ENCODE measurements around the gene TBC1D5. TPM values are rescaled to one million over a fixed set of nuclear protein-coding genes. Genes with fewer than 3 reads are reported as not detected.
A peak's percentile ranks its signal among the peaks of the same experiment; 100 is the strongest.

Gene TBC1D5
- total and polyA plus RNA-seq, 2 experiments from 2014 or later = 31.0 to 69.9 TPM

- Histone ChIP-seq H3K79me2 (ENCODE audit: insufficient read depth) (no peaks in the 10 kb centered on the region), H3K27me3 (replicated peaks; ENCODE audit: insufficient read depth) (no peaks in the 10 kb centered on the region), H3K9me3 (ENCODE audit: low read depth) (no peaks in the 10 kb centered on the region), H3F3A (ENCODE audit: insufficient read depth) (no peaks in the 10 kb centered on the region), H3K36me3 (ENCODE audit: low read depth) (no peaks in the 10 kb centered on the region), H3K9me2 (ENCODE audit: insufficient read depth) (no peaks in the 10 kb centered on the region), H2AFZ (no peak overlapping the region), H3K9ac (no peak overlapping the region), H3K4me2 (ENCODE audit: unreplicated experiment) (no peak overlapping the region), H4K20me1 (ENCODE audit: insufficient read depth) (no peaks in the 10 kb centered on the region), H3K27ac (no peak overlapping the region), H3K4me3 (no peak overlapping the region), H3K4me1 (ENCODE audit: insufficient read depth) (no peaks in the 10 kb centered on the region)
- TF ChIP-seq EZH2phosphoT487 (IDR thresholded peaks at IDR 0.05; ENCODE audit: insufficient read depth, low read depth) (no peak), EZH2 (IDR thresholded peaks at IDR 0.05; ENCODE audit: insufficient read depth, poor library complexity, severe bottlenecking) (no peak)
- in situ Hi-C loops (cut with MboI) = no loop called here
- 35% methylated on average over 3 of the region's 3 CpGs for WGBS, 2 experiments (ENCODE audit: low coverage in 1 of 2, low lambda C conversion rate in 2 of 2, missing lambda C conversion rate in 2 of 2)
- DNase-seq = peak; percentile 36
Measured at GRCh38 chr3:17469520-17469919, 272.9 kb downstream of the TBC1D5 start.

- H2AFZ ChIP-seq = no peak overlapping the region
- no peaks in the 10 kb centered on the region for H3K9me3 ChIP-seq (ENCODE audit: low read depth)
- no peaks in the 10 kb centered on the region for H3F3A ChIP-seq (ENCODE audit: insufficient read depth)
- no peaks in the 10 kb centered on the region for H3K4me1 ChIP-seq (ENCODE audit: insufficient read depth)
- in situ Hi-C loops (cut with MboI) = no loop called here
- no peaks in the 10 kb centered on the region for H3K36me3 ChIP-seq (ENCODE audit: low read depth)
- WGBS, 2 experiments (ENCODE audit: low coverage in 1 of 2, low lambda C conversion rate in 2 of 2, missing lambda C conversion rate in 2 of 2) = 84 to 92% methylated on average over 4 of the region's 4 CpGs
- H4K20me1 ChIP-seq (ENCODE audit: insufficient read depth) = no peaks in the 10 kb centered on the region
- DNase-seq = peak; percentile 14
- no peak overlapping the region for H3K4me3 ChIP-seq
- H3K27ac ChIP-seq = no peak overlapping the region
- TF ChIP-seq EZH2phosphoT487 (IDR thresholded peaks at IDR 0.05; ENCODE audit: insufficient read depth, low read depth) (no peak), EZH2 (IDR thresholded peaks at IDR 0.05; ENCODE audit: insufficient read depth, poor library complexity, severe bottlenecking) (no peak)
- no peaks in the 10 kb centered on the region for H3K79me2 ChIP-seq (ENCODE audit: insufficient read depth)
- H3K4me2 ChIP-seq (ENCODE audit: unreplicated experiment) = no peak overlapping the region
- no peaks in the 10 kb centered on the region for H3K27me3 ChIP-seq (replicated peaks; ENCODE audit: insufficient read depth)
- no peak overlapping the region for H3K9ac ChIP-seq
- H3K9me2 ChIP-seq (ENCODE audit: insufficient read depth) = no peaks in the 10 kb centered on the region
Measured at GRCh38 chr3:17466028-17466427, 276.4 kb downstream of the TBC1D5 start.

DNA sequence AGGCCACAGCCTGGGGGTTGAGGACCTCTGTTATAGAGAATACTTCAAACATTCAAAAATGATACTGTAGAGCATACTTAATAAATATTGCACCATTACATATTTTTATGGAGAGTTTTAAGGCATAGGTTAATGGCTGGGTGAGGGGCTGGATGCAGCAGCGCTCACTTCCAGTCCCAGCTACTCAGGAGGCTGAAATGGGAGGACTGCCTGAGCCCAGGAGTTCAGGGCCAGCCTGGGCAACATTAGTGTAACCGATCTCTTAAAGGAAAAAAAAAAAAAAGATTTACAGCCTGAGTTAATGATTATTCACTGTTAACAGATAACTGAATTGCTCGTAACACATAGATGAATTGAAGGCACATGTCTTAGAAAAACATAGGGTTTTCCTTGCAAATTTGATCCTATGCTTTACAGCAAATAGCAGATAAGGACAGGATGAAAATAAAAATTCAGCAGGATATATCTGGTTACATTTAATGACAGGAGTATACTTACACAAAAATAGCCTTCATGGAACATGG lies 282.9 kb downstream of the TBC1D5 start:
- Histone ChIP-seq H3K9ac (no peak overlapping the region), H3K9me3 (ENCODE audit: low read depth) (no peaks in the 10 kb centered on the region), H3K36me3 (ENCODE audit: low read depth) (no peaks in the 10 kb centered on the region), H3F3A (ENCODE audit: insufficient read depth) (no peaks in the 10 kb centered on the region), H2AFZ (no peak overlapping the region), H3K4me2 (ENCODE audit: unreplicated experiment) (no peak overlapping the region), H4K20me1 (ENCODE audit: insufficient read depth) (no peaks in the 10 kb centered on the region), H3K4me1 (ENCODE audit: insufficient read depth) (no peaks in the 10 kb centered on the region), H3K27ac (no peak overlapping the region), H3K9me2 (ENCODE audit: insufficient read depth) (no peaks in the 10 kb centered on the region), H3K27me3 (replicated peaks; ENCODE audit: insufficient read depth) (no peaks in the 10 kb centered on the region), H3K4me3 (no peak overlapping the region), H3K79me2 (ENCODE audit: insufficient read depth) (no peaks in the 10 kb centered on the region)
- no peak for TF ChIP-seq EZH2phosphoT487 (IDR thresholded peaks at IDR 0.05; ENCODE audit: insufficient read depth, low read depth)
- TF ChIP-seq EZH2 (IDR thresholded peaks at IDR 0.05; ENCODE audit: insufficient read depth, poor library complexity, severe bottlenecking) = no peak
- no peak for DNase-seq
- in situ Hi-C loops (cut with MboI) = no loop called here
- WGBS, 2 experiments (ENCODE audit: low coverage in 1 of 2, low lambda C conversion rate in 2 of 2, missing lambda C conversion rate in 2 of 2) = 62 to 67% methylated on average over 3 of the region's 3 CpGs

DNA sequence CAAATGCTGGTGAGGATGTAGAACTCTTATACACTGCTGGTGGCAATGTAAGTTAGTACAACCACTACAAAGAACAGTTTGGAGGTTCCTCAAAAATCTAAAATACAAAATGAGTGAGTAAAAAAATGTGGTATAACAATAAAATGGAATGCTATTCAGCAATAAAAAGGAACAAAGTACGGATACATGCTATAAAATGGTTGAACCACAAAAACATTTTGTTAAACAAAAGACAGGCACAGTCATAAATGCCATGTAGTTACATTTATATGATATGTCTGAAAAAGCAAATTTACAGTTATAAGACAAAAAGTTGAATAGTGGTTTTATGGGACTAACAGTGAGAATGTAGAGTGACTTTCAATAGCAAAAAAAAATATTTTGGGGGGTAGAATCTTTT lies 285.8 kb downstream of the TBC1D5 start:
- Histone ChIP-seq H3K79me2 (ENCODE audit: insufficient read depth) (no peaks in the 10 kb centered on the region), H2AFZ (no peak overlapping the region), H3K36me3 (ENCODE audit: low read depth) (no peaks in the 10 kb centered on the region), H4K20me1 (ENCODE audit: insufficient read depth) (no peaks in the 10 kb centered on the region), H3K4me3 (no peak overlapping the region), H3K4me2 (ENCODE audit: unreplicated experiment) (no peak overlapping the region), H3F3A (ENCODE audit: insufficient read depth) (no peaks in the 10 kb centered on the region), H3K4me1 (ENCODE audit: insufficient read depth) (no peaks in the 10 kb centered on the region), H3K9me3 (ENCODE audit: low read depth) (no peaks in the 10 kb centered on the region), H3K27me3 (replicated peaks; ENCODE audit: insufficient read depth) (no peaks in the 10 kb centered on the region), H3K9ac (no peak overlapping the region), H3K27ac (no peak overlapping the region), H3K9me2 (ENCODE audit: insufficient read depth) (no peaks in the 10 kb centered on the region)
- no peak for TF ChIP-seq EZH2 (IDR thresholded peaks at IDR 0.05; ENCODE audit: insufficient read depth, poor library complexity, severe bottlenecking)
- TF ChIP-seq EZH2phosphoT487 (IDR thresholded peaks at IDR 0.05; ENCODE audit: insufficient read depth, low read depth) = no peak
- in situ Hi-C loops (cut with MboI) = no loop called here
- no peak for DNase-seq
- 58 to 65% methylated on average over 1 of the region's 1 CpG for WGBS, 2 experiments (ENCODE audit: low coverage in 1 of 2, low lambda C conversion rate in 2 of 2, missing lambda C conversion rate in 2 of 2)

- Histone ChIP-seq H4K20me1 (ENCODE audit: insufficient read depth) (no peaks in the 10 kb centered on the region), H3K27ac (no peak overlapping the region), H3F3A (ENCODE audit: insufficient read depth) (no peaks in the 10 kb centered on the region), H3K4me3 (no peak overlapping the region), H3K4me1 (ENCODE audit: insufficient read depth) (no peaks in the 10 kb centered on the region), H3K27me3 (replicated peaks; ENCODE audit: insufficient read depth) (no peaks in the 10 kb centered on the region), H3K9ac (no peak overlapping the region), H3K9me2 (ENCODE audit: insufficient read depth) (no peaks in the 10 kb centered on the region), H3K36me3 (ENCODE audit: low read depth) (no peaks in the 10 kb centered on the region), H3K79me2 (ENCODE audit: insufficient read depth) (no peaks in the 10 kb centered on the region), H3K9me3 (ENCODE audit: low read depth) (no peaks in the 10 kb centered on the region), H3K4me2 (ENCODE audit: unreplicated experiment) (no peak overlapping the region), H2AFZ (no peak overlapping the region)
- no peak for DNase-seq
- TF ChIP-seq EZH2phosphoT487 (IDR thresholded peaks at IDR 0.05; ENCODE audit: insufficient read depth, low read depth) = no peak
- no peak for TF ChIP-seq EZH2 (IDR thresholded peaks at IDR 0.05; ENCODE audit: insufficient read depth, poor library complexity, severe bottlenecking)
- in situ Hi-C loops (cut with MboI) = no loop called here
Measured at GRCh38 chr3:17456046-17456445, 286.4 kb downstream of the TBC1D5 start.

Measured in GM23248 (cell line).